HepG2 (cell line): Measurements from ENCODE around the gene AK4. TPM values are rescaled to one million over a fixed set of nuclear protein-coding genes. Genes with fewer than 3 reads are reported as not detected.

Source experiments
- ATAC-seq: fragments of 200-7000 bp; cut with Tn5 transposase; 3 replicates; pipeline ENCODE4 v1.9.1; 2020; ENCODE audit warnings: mild to moderate bottlenecking, moderate library complexity
- BruUV-seq: library from RNA; stranded (reverse); fragments of 400-500 nt; replicated peaks from 2 replicates; lab custom pipeline; 2021; lab: Mats Ljungman, UMichigan
- CTCF ChIA-PET: fragments of 300-600 bp; formaldehyde crosslinking; extraction: SDS; loops from one replicate; lab custom pipeline; 2021; ENCODE audit warnings: low total read pairs, inconsistent platforms, low intra/inter-chr PET ratio; lab: Yijun Ruan, JAX
- POLR2A ChIA-PET: fragments of 350-600 bp; sonication (Branson Sonifier 250); formaldehyde crosslinking; loops from one replicate; lab custom pipeline; 2020; ENCODE audit warnings: antibody characterized with exemption, inconsistent platforms; lab: Yijun Ruan, JAX
- DNase-seq: peaks from one replicate; pipeline ENCODE4 v3.0.0-alpha.2; 2015; ENCODE audit warnings: low spot score
- FAIRE-seq: peaks from 3 replicates; lab custom pipeline; 2011; peaks lifted over from hg19 to GRCh38; lab: Jason Lieb, UNC
- H2AFZ ChIP-seq: one replicate; pipeline ENCODE4 v1.6.1; 2011; ENCODE audit warnings: low read length, inconsistent platforms
- H3K27ac ChIP-seq: fragments of 300-600 bp; 3 replicates; pipeline ENCODE4 v1.8.0; 2011; ENCODE audit warnings: mixed run types, mild to moderate bottlenecking, mixed read lengths, low read length, inconsistent platforms; ENCODE audit not compliant: insufficient read depth; ENCODE audit errors: extremely low read length
- H3K27me3 ChIP-seq, 2 experiments: fragments of 200-600 bp in 1 of 2; 2 replicates in 1 of 2; 3 replicates in 1 of 2; pipeline versions ENCODE4 v1.6.0 to v1.8.0; 2011; ENCODE audit warnings: low read length in 2 of 2, mild to moderate bottlenecking in 2 of 2, moderate library complexity in 2 of 2, inconsistent platforms in 1 of 2; ENCODE audit not compliant: insufficient read depth in 2 of 2, control insufficient read depth in 1 of 2
- H3K36me3 ChIP-seq, 2 experiments: fragments of 200-600 bp in 1 of 2; replicated peaks in 1 of 2; 2 replicates in 1 of 2; 3 replicates in 1 of 2; pipeline versions ENCODE4 v1.5.1 to v1.8.0; 2011; ENCODE audit warnings: low read length in 2 of 2, inconsistent platforms in 1 of 2; ENCODE audit not compliant: insufficient read depth in 2 of 2, control insufficient read depth in 1 of 2
- H3K4me1 ChIP-seq: 2 replicates; pipeline ENCODE4 v1.5.1; 2012; ENCODE audit warnings: low read length, inconsistent platforms; ENCODE audit not compliant: insufficient read depth
- H3K4me2 ChIP-seq: 2 replicates; pipeline ENCODE4 v1.6.0; 2011; ENCODE audit warnings: low read depth, low read length, inconsistent platforms
- H3K4me3 ChIP-seq, 3 experiments: fragments of 200-600 bp in 1 of 3; sonication (generic), shearing (Covaris generic) in 1 of 3; replicated peaks in 1 of 3; 2 replicates each; pipeline ENCODE4 v1.5.1; 2011 to 2016; ENCODE audit warnings: low read length in 3 of 3, inconsistent platforms in 2 of 3, low read depth in 2 of 3, mild to moderate bottlenecking in 2 of 3, control low read depth in 1 of 3, mixed read lengths in 1 of 3; ENCODE audit not compliant: insufficient read depth in 1 of 3
- H3K79me2 ChIP-seq: one replicate; pipeline ENCODE4 v1.6.1; 2011; ENCODE audit warnings: low read length, inconsistent platforms; ENCODE audit not compliant: insufficient read depth
- H3K9ac ChIP-seq: 2 replicates; pipeline ENCODE4 v1.6.0; 2011; ENCODE audit warnings: mild to moderate bottlenecking, low read depth, low read length, inconsistent platforms; ENCODE audit not compliant: insufficient read depth
- H3K9me3 ChIP-seq: 2 replicates; pipeline ENCODE4 v1.5.1; 2012; ENCODE audit warnings: mild to moderate bottlenecking, low read length
- H4K20me1 ChIP-seq: 2 replicates; pipeline ENCODE4 v1.6.0; 2011; ENCODE audit warnings: inconsistent platforms, mild to moderate bottlenecking, low read length, moderate library complexity; ENCODE audit not compliant: insufficient read depth
- CCDC6 ChIP-seq: sonication (generic); formaldehyde crosslinking; IDR thresholded peaks from 2 replicates; pipeline ENCODE4 v1.8.1; 2022; ENCODE audit warnings: mild to moderate bottlenecking, missing genetic modification reagents, moderate library complexity
- GTF3A ChIP-seq: sonication (generic); formaldehyde crosslinking; conservative IDR thresholded peaks from 2 replicates; pipeline ENCODE4 v1.4.0; 2020; ENCODE audit warnings: mild to moderate bottlenecking, missing genetic modification reagents
- RBM39 ChIP-seq: fragments of 200-400 bp; formaldehyde crosslinking; IDR thresholded peaks from one replicate; pipeline ENCODE4 v1.6.1; 2018; ENCODE audit warnings: antibody characterized with exemption, mild to moderate bottlenecking, low read depth, low read length; ENCODE audit not compliant: poor library complexity, severe bottlenecking
- SAFB2 ChIP-seq: sonication (generic); formaldehyde crosslinking; IDR thresholded peaks from 2 replicates; pipeline ENCODE4 v1.5.1; 2020; ENCODE audit warnings: missing genetic modification reagents, low read depth, mild to moderate bottlenecking, borderline replicate concordance
- ZBED4 ChIP-seq: sonication (generic); formaldehyde crosslinking; IDR thresholded peaks from 2 replicates; pipeline ENCODE4 v1.4.0; 2020; ENCODE audit warnings: missing genetic modification reagents, borderline replicate concordance
- ZBTB38 ChIP-seq: sonication (generic); formaldehyde crosslinking; IDR thresholded peaks from 2 replicates; pipeline ENCODE4 v1.5.1; 2020; ENCODE audit warnings: mild to moderate bottlenecking, missing genetic modification reagents
- ZMYM3 ChIP-seq: sonication (generic); formaldehyde crosslinking; IDR thresholded peaks from 2 replicates; pipeline ENCODE4 v1.5.1; 2020; ENCODE audit warnings: mild to moderate bottlenecking, missing genetic modification reagents
- ZNF121 ChIP-seq: sonication (generic); formaldehyde crosslinking; IDR thresholded peaks from 2 replicates; pipeline ENCODE4 v1.5.0; 2020; ENCODE audit warnings: mild to moderate bottlenecking, missing genetic modification reagents
- ZNF30 ChIP-seq: sonication (generic); formaldehyde crosslinking; IDR thresholded peaks from 2 replicates; pipeline ENCODE4 v1.5.0; 2020; ENCODE audit warnings: mild to moderate bottlenecking, missing genetic modification reagents
- ZNF337 ChIP-seq: sonication (generic); formaldehyde crosslinking; IDR thresholded peaks from 2 replicates; pipeline ENCODE4 v1.5.1; 2020; ENCODE audit warnings: missing genetic modification reagents, low read depth, mild to moderate bottlenecking, borderline replicate concordance
- ZNF441 ChIP-seq: sonication (generic); formaldehyde crosslinking; IDR thresholded peaks from 2 replicates; pipeline ENCODE4 v1.7.0; 2021; ENCODE audit warnings: missing genetic modification reagents, borderline replicate concordance
- WGBS: methylation state at CpG from one replicate; pipeline ENCODE4 v1.1.6; 2017; ENCODE audit warnings: low lambda C conversion rate; 5-methylcytosine and 5-hydroxymethylcytosine counted together
- in situ Hi-C: cut with HindIII; loops from 2 replicates; pipeline ENCODE4 v1.10.0; 2017; ENCODE audit warnings: low pct_unique_long_range_greater_than_20kb; ENCODE audit not compliant: extremely low pct_ligation_motif_present
- intact Hi-C: fragments of 100-400 bp; cut with micrococcal nuclease; formaldehyde crosslinking; loops from one replicate; pipeline ENCODE4 v1.10.0; 2022; ENCODE audit not compliant: unreplicated experiment
- polyA plus RNA-seq, 8 experiments: library from polyadenylated mRNA; depleted of rRNA in 3 of 8; stranded (reverse) in 7 of 8; unstranded in 1 of 8; fragments of >200 nt; fragmentation: Illumina TruSeq in 4 of 8; extraction: Trizol in 4 of 8; gene quantifications; 2 replicates each; pipeline versions ENCODE4 v1.2.1 to v1.2.3, GENCODE V29; 2011 to 2016; ENCODE audit warnings: low read depth in 4 of 8, missing spikeins in 1 of 8, mixed read lengths in 1 of 8; ENCODE audit not compliant: insufficient read depth in 1 of 8
- total RNA-seq, 5 experiments: library from RNA; depleted of rRNA; stranded (reverse); fragments of >200 nt; fragmentation: Illumina TruSeq; extraction: Trizol; gene quantifications; 2 replicates each; pipeline ENCODE4 v1.2.3, GENCODE V29; 2016; ENCODE audit warnings: low read depth in 1 of 5

AK4 gene
- total and polyA plus RNA-seq, 2 of the 13 experiments (the other 11 are each of a cell fraction or from before 2014, with no cell fraction given): 110 to 160 TPM

GRCh38 chr1:65166572-65167305, 18.7 kb downstream of the AK4 start:
- ATAC-seq: no peak
- H3K9ac ChIP-seq: no peak overlapping the region
- in situ Hi-C loops (no loop called here), intact Hi-C loops (no loop called here)
- H3K27me3 ChIP-seq: no peaks in the 10 kb centered on the region
- no peak for DNase-seq
- BruUV-seq: no TSS peak
- H3K36me3 ChIP-seq: peaks cover 0 to 7% of the 10 kb centered on the region in 2 experiments; a peak in 4 of 5 replicates
- H4K20me1 ChIP-seq: peaks cover 21% of the 10 kb centered on the region
- H3K4me1 ChIP-seq: peaks cover 99% of the 10 kb centered on the region
- TF ChIP-seq ZNF121 (CRISPR knock-in tag): peak; percentile 52
- TF ChIP-seq ZMYM3 (CRISPR knock-in tag): no peak
- no peaks in the 10 kb centered on the region for H3K9me3 ChIP-seq
- FAIRE-seq: no peak
- H2AFZ ChIP-seq: no peak overlapping the region
- WGBS: 97% methylated on average over 5 of the region's 7 CpGs
- H3K4me3 ChIP-seq: no peak overlapping the region
- ChIA-PET POLR2A (no interaction called here), CTCF (no interaction called here)
- H3K79me2 ChIP-seq: peaks cover 99% of the 10 kb centered on the region
- peak overlapping the region; percentile 17 for H3K27ac ChIP-seq
- no peak overlapping the region for H3K4me2 ChIP-seq

- Histone ChIP-seq H3K9me3 (no peaks in the 10 kb centered on the region), H3K4me2 (no peak overlapping the region), H3K4me1 (peaks cover 91% of the 10 kb centered on the region), H3K79me2 (peaks cover 97% of the 10 kb centered on the region), H3K36me3 (peaks cover 0 to 7% of the 10 kb centered on the region in 2 experiments; a peak in 4 of 5 replicates), H3K27me3 (no peaks in the 10 kb centered on the region), H4K20me1 (peaks cover 27% of the 10 kb centered on the region), H3K4me3 (no peak overlapping the region), H2AFZ (no peak overlapping the region), H3K9ac (no peak overlapping the region), H3K27ac (no peak overlapping the region)
- in situ Hi-C loops (no loop called here), intact Hi-C loops (no loop called here)
- WGBS: over 99% methylated on average over 5 of the region's 5 CpGs
- ChIA-PET POLR2A (interaction anchor here (3.7 kb wide), 1 partner anchor 8 kb away, joined by 33 read pairs; no protein-coding TSS in a partner anchor), CTCF (no interaction called here)
- BruUV-seq: no TSS peak
- no peak for ATAC-seq
- no peak for FAIRE-seq
- DNase-seq: no peak
- TF ChIP-seq ZNF30 (CRISPR knock-in tag) (no peak), RBM39 (no peak), ZBED4 (CRISPR knock-in tag) (no peak), ZBTB38 (no peak), CCDC6 (no peak), GTF3A (CRISPR knock-in tag) (no peak), SAFB2 (no peak), ZNF337 (CRISPR knock-in tag) (no peak), ZNF441 (CRISPR knock-in tag) (no peak)
Measured at GRCh38 chr1:65167586-65168242, 19.7 kb downstream of the AK4 start.
